Hepatocyte (in vitro differentiated cells): ENCODE data around the gene PTPN14. TPM values are rescaled to one million over a fixed set of nuclear protein-coding genes. Genes with fewer than 3 reads are reported as not detected.

Experiments
- DNase-seq: peaks from one replicate; pipeline ENCODE4 v3.0.0-alpha.2; 2016; ENCODE audit warnings: low spot score
- H2AFZ ChIP-seq: fragments of 200-600 bp; sonication (generic); 2 replicates; pipeline ENCODE4 v1.6.0; 2016; ENCODE audit warnings: antibody characterized with exemption, mild to moderate bottlenecking
- H3K27ac ChIP-seq: fragments of 200-600 bp; sonication (generic); 2 replicates; pipeline ENCODE4 v1.5.1; 2016; ENCODE audit warnings: mild to moderate bottlenecking
- H3K27me3 ChIP-seq: fragments of 200-600 bp; sonication (generic); 2 replicates; pipeline ENCODE4 v1.6.1; 2016
- H3K36me3 ChIP-seq: fragments of 200-600 bp; sonication (generic); replicated peaks from 2 replicates; pipeline ENCODE4 v1.5.1; 2016; ENCODE audit warnings: low read depth; ENCODE audit not compliant: insufficient read depth
- H3K4me1 ChIP-seq: fragments of 200-600 bp; sonication (generic); 2 replicates; pipeline ENCODE4 v1.5.1; 2016; ENCODE audit warnings: mild to moderate bottlenecking, moderate library complexity; ENCODE audit not compliant: insufficient read depth
- H3K4me2 ChIP-seq: fragments of 200-600 bp; sonication (generic); 2 replicates; pipeline ENCODE4 v1.6.0; 2016
- H3K4me3 ChIP-seq: fragments of 200-600 bp; sonication (generic); 2 replicates; pipeline ENCODE4 v1.5.1; 2016; ENCODE audit warnings: mild to moderate bottlenecking
- H3K79me2 ChIP-seq: fragments of 200-600 bp; sonication (generic); 2 replicates; pipeline ENCODE4 v1.6.0; 2017; ENCODE audit warnings: mild to moderate bottlenecking
- H3K9me2 ChIP-seq: fragments of 200-600 bp; sonication (generic); replicated peaks from 2 replicates; pipeline ENCODE4 v1.6.0; 2017; ENCODE audit warnings: mild to moderate bottlenecking; ENCODE audit not compliant: insufficient read depth
- H3K9me3 ChIP-seq: fragments of 200-600 bp; sonication (generic); 2 replicates; pipeline ENCODE4 v1.5.1; 2016; ENCODE audit warnings: low read depth, mild to moderate bottlenecking
- H4K20me1 ChIP-seq: fragments of 200-600 bp; sonication (generic); 2 replicates; pipeline ENCODE4 v1.6.0; 2016; ENCODE audit warnings: mild to moderate bottlenecking; ENCODE audit not compliant: insufficient read depth, poor library complexity, severe bottlenecking
- EZH2phosphoT487 ChIP-seq: fragments of 200-600 bp; sonication (generic); IDR thresholded peaks from one replicate; pipeline ENCODE4 v1.6.1; 2018; ENCODE audit warnings: antibody characterized with exemption, mild to moderate bottlenecking, low read depth, moderate library complexity; ENCODE audit not compliant: unreplicated experiment, severe bottlenecking
- WGBS: methylation state at CpG from one replicate; pipeline ENCODE4 v1.1.6; 2016; ENCODE audit warnings: low lambda C conversion rate; ENCODE audit errors: missing lambda C conversion rate; 5-methylcytosine and 5-hydroxymethylcytosine counted together
- polyA plus RNA-seq: library from polyadenylated mRNA; unstranded; fragments of >200 nt; fragmentation: Nextera tagmentation; extraction: Ambion mirVana; gene quantifications from 2 replicates; pipeline ENCODE4 v1.2.1, GENCODE V29; 2016
- total RNA-seq: library from RNA; depleted of rRNA; stranded (reverse); fragments of >200 nt; gene quantifications from 2 replicates; pipeline ENCODE4 v1.2.3, GENCODE V29; 2014

Gene PTPN14
- total and polyA plus RNA-seq, 2 experiments from 2014 or later: 9.5 to 21.7 TPM

GRCh38 chr1:214300149-214300780, 251.1 kb downstream of the PTPN14 start:
- 89% methylated on average over 9 of the region's 9 CpGs for WGBS

More at GRCh38 chr1:214300149-214300780, 251.1 kb downstream of the PTPN14 start:
- Histone ChIP-seq H2AFZ (no peak overlapping the region), H3K4me1 (no peaks in the 10 kb centered on the region), H3K27ac (no peak overlapping the region), H4K20me1 (no peaks in the 10 kb centered on the region), H3K9me2 (no peaks in the 10 kb centered on the region), H3K4me3 (no peak overlapping the region), H3K4me2 (no peak overlapping the region), H3K27me3 (no peaks in the 10 kb centered on the region), H3K9me3 (no peaks in the 10 kb centered on the region), H3K36me3 (no peaks in the 10 kb centered on the region), H3K79me2 (peaks cover 29% of the 10 kb centered on the region)
- TF ChIP-seq EZH2phosphoT487: no peak
- no peak for DNase-seq

Other genes starting within 250 kb of the PTPN14 start
- 16.8 and 18.3 TPM in 2 replicates for gene CENPF, start 51.6 kb upstream of the PTPN14 start, total RNA-seq
- 8.3 and 15.3 TPM in 2 replicates for gene CENPF, start 51.6 kb upstream of the PTPN14 start, polyA plus RNA-seq